GM10847 (cell line): ENCODE data around the gene OR2AT4.

Experiments used
- POLR2A ChIP-seq: IDR thresholded peaks from 2 replicates; pipeline ENCODE4 v1.6.1; 2011; ENCODE audit not compliant: insufficient read length; ENCODE audit errors: extremely low read depth

Gene OR2AT4

DNA sequence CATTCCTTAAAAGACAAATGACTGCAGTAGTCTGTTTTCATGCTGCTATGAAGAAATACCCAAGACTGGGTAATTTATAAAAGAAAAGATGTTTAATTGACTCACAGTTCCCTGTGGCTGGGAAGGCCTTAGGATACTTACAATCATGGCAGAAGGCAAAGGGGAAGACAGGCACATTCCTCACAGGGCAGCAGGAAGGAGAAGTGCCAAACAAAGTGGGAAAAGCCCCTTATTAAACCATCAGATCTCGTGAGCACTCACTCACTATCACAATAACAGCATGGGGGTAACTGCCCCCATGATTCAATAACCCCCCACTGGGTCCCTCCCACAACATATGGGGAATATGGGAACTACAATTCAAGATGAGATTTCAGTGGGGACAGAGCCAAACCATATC is 16.4 kb upstream of the OR2AT4 start:
- no peak for TF ChIP-seq POLR2A

DNA sequence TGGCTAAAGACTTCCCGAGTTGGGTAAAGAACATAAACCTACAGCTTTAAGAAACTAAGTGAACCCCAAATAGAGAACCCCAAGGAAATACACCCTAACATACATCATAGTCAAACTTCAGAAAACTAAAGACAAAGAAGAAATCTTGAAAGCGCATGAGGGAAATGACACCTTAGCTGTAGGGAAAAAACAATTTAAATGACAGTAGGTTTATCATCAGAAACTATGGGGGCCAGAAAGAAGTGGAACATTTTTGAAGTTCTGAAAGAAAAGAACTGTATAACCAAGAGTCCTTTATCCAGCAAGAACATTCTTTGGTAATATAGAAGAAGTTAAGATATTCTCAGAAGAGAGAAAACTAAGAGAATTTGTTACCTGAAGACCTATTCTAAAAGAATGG is 15.5 kb upstream of the OR2AT4 start:
- TF ChIP-seq POLR2A: no peak

DNA sequence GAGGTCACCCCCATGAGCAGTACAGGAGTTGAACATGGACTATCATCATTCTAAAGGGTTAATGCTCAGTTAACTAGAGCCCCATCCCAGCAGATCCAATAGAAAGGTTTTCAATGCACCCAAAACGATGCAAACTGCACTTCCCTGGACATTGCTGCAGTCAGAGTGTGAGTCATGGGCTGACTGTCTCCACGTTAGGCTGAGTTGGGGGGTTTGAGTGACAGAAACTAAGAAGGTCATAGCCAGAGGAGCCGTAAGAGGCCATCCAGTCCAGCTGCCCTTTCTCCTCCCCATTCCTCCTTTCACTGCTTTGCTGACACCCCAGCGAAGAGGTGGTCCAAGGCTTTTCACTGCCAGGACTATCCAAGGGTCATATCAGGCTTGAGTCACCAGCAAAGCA is 10.5 kb upstream of the OR2AT4 start:
- no peak for TF ChIP-seq POLR2A

DNA sequence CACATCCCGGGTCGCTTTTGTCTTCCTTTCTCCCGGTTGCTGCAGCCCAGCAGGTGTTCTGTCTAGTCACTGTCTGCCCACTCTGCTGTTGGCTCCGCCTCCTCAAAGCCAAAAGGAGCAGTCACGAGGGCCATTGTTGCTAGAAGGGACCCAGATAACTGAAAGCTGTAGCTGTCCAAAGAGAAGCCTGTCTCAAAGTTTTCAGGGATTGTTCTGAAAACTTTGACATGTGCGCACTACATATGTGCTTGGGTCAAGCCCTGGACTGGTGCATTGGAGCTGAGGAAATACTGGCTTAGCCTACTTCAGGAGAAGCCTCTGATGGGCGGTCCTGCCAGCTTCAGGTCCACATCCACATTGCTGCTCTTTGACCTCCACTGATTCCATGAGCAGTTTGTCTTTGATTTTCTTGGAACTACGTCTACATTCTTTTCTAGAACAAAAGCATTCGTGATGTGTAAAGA is 8.8 kb upstream of the OR2AT4 start:
- TF ChIP-seq POLR2A: no peak

DNA sequence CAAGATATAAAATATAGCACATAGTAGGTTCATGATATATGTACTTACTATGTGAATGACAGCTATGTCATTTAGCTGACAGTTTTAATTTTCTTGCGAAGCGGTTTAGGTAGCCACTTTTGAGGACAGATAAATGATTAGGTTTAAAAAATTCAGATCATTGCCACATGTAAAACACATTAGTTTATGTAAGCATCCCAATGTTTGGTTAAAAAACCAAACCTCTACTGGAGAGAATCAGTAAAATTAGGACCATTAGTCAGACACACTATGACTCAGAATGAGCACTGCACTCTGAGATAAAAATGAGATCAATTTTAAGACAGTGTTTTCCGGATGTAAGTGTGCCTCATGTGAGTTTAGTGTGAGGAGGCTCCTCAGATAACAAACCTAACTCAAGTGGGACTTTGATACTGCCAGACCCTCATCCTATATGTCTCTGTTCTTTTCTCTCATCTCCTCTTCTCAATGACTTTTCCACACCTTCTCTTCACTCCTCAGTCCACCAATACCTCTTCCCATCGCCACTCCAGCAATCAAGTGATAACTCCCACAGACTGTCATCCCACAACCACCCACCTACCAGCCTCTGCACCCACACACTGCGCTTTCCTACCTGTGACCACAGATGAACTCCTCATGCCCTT is 6.8 kb upstream of the OR2AT4 start:
- TF ChIP-seq POLR2A: no peak

DNA sequence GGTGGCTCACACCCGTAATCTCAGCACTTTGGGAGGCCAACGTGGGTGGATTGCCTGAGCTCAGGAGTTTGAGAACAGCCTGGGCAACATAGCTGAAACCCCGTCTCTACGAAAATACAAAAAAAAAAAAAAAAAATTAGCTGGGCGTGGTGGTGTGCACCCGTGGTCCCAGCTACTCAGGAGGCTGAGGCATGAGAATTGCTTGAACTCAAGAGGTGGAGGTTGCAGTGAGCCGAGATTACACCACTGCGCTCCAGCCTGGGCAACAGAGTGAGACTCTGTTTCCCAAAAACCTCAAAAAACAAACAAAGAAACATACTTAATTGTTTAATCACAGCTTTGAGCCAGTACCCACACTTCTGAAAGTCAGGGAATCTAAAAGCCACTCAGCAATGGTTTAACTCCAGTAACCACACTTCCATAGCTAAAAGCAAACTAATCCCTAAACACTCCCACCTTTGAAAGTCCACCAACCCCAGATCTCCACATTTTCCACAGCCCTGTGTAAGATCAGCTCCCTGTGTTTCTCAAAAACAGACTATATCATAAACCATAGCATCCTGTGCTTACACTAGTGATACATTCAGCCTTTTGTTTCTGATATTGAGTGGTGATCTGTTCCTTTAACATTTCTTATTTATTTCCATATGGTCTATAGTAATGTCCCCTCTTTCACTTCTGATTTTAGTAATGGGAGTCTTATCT is 4.9 kb upstream of the OR2AT4 start:
- TF ChIP-seq POLR2A: no peak

DNA sequence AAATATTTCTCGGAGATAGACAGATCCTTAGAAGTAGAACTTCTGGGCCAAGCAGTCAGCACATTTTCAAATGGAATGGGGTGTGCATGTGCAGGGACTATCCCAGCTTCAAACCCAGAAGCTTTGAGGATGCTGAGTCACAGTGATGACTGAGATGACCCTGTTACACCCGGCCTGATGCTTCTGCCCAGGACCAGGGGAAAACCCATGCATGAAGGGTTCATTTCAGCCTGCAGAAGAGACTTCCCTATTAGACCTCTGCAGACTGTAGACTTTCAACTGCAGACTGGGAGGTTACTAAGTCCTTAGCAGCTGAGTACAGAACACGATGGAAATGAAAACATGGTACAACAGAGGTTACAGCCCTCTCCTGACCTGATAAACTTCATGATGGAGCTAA is 3.6 kb upstream of the OR2AT4 start:
- no peak for TF ChIP-seq POLR2A

DNA sequence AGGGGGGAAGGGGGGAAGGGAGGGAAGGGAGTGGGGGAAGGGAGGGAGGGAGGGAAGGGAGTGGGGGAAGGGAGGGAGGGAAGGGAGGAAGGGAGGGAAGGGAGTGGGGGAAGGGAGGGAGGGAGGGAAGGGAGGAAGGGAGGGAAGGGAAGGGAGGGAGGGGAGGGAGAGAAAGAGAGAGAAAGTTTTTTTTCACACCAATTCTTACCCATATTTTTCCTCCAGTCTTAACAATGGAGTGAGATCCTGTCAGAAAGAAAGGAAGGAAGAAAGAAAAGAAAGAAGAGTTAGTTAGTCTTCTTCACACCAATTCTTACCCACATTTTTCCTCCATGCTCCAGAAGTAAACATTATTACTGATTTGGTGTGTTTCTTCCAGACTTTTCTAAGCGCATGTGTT is 3.0 kb upstream of the OR2AT4 start:
- no peak for TF ChIP-seq POLR2A

DNA sequence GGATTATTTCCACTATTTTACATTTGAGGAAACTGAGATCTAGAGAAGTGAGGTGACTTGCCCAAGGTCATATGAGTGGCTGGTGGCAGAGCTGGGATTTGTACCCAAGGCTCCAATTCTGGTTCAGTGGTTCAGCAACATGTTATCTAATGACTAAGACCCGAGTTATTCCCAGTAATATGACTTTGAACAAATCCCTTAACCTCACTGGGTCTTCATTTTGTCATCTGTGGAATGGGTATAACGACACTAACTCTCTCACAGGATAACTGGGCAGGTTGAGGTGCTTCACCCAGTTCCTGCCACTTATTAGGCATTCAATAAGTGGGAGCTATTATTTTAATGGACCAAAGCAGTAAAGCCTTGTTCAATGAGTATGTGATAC is 489 bp upstream of the OR2AT4 start:
- TF ChIP-seq POLR2A: no peak

DNA sequence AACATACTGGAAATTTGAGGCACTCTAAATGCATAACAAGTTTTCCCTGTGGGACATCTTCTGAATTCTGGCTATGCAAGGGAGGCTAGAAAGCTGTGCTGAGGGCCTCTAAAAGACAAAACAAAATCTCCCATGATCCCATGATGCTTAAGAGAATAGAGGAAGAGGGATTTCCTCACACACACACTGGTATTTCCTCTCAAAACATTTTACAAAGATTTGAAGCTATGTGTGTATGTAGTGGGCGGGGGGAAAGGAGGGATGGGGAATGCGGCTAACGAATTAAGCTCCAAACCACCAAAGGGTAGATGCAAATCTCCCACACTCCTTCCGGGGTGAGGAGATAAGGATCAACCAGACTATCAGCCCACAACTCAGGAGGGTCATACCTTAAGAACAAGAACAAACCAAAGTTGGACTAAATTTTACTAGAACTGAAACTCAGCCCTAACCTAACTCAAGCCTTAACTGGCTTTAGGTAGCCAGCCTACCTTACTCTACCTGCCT is 6.0 kb downstream of the OR2AT4 start:
- no peak for TF ChIP-seq POLR2A

DNA sequence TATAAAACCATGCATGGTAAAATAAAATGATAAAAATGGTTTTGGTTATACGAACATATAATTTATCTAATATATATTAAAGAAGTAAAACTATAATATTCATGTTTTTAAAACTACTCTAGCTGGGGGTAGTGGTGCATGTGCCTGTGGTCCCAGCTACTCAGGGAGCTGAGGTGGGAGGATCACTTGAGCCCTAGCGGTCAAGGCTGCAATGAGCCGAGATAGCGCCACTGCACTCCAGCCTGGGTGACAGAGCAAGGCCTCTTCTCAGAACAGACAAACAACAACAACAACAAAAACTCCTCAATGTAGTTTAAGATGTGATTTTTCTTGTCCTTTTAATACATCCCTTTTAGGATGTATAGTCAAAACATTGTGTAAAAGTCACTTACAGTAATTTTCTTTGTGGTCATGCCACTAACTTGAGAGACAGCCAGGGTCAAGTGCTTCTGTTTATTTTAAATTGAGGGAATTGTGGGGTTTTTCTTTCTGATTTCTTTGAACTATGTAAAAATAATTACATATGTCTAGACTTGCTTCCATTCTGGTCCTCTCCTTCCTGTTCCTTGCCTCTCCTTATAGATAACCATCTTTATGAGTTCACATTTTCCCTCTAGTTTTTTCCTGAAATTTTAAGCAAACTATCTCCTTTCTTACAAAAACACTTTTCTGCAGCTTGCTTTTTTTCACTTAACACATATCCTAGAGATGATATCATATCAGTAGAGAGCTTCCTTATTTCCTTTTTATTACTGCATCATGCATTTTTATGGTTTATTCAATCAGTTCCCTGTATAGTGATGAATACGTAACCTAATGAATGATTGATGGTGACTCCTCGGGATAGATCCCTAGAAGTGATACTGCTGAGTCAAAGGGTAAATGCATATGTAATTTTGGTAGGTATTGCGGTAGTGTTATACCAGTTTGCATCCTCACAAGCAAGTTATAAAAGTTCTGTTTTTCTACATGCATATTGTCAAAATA is 9.1 kb downstream of the OR2AT4 start:
- no peak for TF ChIP-seq POLR2A

DNA sequence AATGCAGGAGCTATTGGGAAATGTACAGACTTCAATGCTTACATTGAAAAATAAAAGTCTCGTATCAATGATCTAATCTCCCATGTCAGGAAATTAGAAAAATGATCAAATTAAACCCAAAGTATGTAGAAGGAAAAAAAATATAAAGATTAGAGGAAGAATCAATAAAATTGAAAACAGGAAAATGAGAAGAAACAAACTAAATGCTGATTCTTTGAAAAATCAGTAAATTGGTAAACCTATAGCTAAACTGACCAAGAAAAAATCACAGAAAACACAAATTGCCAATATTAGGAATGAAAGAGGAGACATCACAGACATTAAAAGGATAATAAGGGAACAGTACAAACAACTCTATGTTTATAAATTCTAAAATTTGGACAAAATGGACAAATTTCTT is 11.8 kb downstream of the OR2AT4 start:
- TF ChIP-seq POLR2A: no peak

DNA sequence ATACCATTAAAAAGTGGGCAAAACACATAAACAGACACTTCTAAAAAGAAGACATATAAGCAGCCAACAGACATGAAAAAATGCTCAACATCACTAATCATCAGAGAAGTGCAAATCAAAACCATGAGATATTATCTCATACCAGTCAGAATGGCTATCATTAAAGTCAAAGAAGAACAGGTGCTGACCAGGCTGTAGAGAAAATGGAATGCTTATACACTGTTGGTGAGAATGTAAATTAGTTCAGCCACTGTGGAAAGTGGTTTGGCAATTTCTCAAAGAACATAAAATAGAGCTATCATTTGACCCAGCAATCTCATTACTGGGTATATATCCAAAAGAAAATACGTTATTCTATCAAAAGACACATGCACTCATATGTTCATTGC is 13.5 kb downstream of the OR2AT4 start:
- no peak for TF ChIP-seq POLR2A

DNA sequence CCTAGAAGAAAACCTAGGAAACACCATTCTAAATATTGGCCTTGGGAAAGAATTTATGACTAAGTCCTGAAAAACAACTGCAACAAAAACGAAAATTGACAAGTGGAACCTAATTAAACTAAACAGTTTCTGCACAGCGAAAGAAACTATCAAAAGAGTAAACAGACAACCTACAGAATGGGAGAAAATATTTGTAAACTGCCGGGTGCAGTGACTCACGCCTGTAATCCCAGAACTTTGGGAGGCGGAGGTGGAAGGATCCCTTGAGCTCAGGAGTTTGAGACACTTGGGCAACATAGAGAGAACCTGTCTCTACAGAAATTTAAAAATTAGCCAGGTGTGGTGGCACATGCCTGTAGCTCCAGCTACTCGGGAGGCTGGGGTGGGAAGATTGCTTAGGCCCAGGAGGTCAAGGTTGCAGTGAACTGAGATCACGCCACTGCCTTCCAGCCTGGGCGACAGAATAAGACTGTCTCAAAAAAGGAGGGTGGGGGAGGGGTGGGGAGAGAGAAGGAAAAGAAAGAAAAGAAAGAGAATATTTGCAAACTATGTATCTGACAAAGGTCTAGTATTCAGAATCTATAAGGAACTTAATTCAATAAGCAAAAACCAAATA is 14.0 kb downstream of the OR2AT4 start:
- TF ChIP-seq POLR2A: no peak

DNA sequence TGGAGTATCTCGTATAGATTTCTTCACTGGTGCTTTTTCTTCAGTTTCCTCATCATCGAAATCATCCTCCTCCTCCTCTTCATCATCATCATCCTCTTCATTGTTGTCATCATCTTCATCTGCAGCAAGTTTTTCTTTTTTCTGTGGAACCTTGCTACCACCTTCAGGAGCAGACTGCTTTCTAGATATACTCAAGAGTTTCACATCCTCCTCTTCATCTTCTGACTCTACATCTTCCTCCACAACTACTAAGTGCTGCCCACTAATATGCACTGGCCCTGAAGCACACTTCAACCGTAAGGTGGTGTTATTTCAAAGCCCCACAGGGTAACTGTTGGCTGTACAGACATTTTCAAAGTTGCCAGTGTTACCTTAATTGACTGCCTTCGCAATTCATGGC is 17.1 kb downstream of the OR2AT4 start:
- TF ChIP-seq POLR2A: no peak
